ENCODE data around the gene CPNE7. TPM values are rescaled to one million over a fixed set of nuclear protein-coding genes. Genes with fewer than 3 reads are reported as not detected.
A peak's percentile ranks its signal among the peaks of the same experiment; 100 is the strongest.
"Not testable (repeated sequence)": the region's sequence is repeated elsewhere in the genome, so short reads cannot be mapped to it uniquely, and the experiment has no call there.

The CPNE7 gene
- total RNA-seq, 2 experiments from 2014 or later: 5.1 to 5.7 TPM

DNA sequence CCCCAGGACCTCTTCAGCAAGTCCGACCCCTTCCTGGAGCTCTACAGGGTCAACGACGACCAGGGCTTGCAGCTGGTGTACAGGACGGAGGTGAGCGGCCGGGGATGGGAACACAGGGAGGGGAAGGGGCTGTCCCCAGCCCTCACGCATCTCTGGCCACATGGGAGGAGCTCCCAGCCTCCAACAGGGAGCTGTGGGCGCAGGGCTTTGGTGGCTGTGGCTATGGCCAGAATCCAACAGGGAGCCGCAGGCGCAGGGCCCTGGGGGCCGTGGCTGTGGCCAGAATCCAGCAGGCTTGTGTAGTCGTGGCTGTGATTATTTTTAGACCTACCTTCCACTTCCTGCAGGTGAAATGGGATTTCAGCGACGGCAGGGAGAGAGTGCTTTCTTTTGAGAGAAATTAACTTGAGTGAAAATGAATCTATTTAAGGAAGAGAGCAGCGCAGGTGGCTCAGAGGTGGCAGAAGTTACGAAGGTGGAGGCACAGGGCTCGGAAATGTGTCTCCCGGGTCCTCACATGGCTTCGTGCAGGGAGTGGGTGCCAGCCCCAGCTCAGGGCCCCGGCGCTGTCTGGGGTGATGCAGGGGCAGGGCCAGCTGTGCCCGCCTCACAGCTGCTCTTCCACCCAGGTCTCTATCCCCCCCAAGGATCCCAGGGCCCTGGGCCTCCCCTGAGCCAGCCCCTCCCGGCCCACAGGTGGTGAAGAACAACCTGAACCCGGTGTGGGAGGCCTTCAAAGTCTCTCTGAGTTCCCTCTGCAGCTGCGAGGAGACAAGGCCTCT is 9.4 kb downstream of the CPNE7 start:
- no peaks in the 10 kb centered on the region for H3K36me3 Mint-ChIP-seq (ENCODE audit: low read depth)
- CTCF ChIA-PET: no interaction called here
- no peak overlapping the region for H3K27ac Mint-ChIP-seq
- H3K4me3 Mint-ChIP-seq: no peak overlapping the region
- POLR2A ChIA-PET: no interaction called here
- H3K9me3 Mint-ChIP-seq: no peaks in the 10 kb centered on the region
- no peaks in the 10 kb centered on the region for H3K27me3 Mint-ChIP-seq
- H3K4me1 Mint-ChIP-seq: no peaks in the 10 kb centered on the region
- no peak for DNase-seq

DNA sequence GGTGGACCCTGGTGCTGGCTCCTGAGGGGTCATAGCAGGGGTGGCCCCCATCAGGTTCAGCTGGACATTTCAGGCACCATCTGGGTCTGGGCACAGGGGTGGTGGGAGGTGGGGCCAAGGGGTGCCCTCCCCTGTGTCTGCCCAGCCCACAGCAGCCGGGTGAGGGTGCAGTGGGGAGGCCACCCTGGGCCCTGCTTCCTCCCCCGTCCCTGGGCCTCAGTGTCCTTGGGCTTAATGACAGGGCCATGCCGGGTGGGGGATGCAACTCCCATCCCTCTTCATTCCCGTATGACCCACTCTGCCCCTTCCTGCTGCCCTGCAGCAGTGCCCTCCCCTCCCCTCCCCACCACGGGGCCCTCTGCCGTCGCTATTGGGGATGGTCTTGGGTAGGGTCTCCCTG is 10.7 kb downstream of the CPNE7 start:
- Mint-ChIP-seq H3K9me3 (no peaks in the 10 kb centered on the region), H3K27me3 (no peaks in the 10 kb centered on the region), H3K4me1 (no peaks in the 10 kb centered on the region), H3K36me3 (ENCODE audit: low read depth) (no peaks in the 10 kb centered on the region), H3K4me3 (no peak overlapping the region), H3K27ac (no peak overlapping the region)
- ChIA-PET CTCF (no interaction called here), POLR2A (no interaction called here)
- DNase-seq: no peak

DNA sequence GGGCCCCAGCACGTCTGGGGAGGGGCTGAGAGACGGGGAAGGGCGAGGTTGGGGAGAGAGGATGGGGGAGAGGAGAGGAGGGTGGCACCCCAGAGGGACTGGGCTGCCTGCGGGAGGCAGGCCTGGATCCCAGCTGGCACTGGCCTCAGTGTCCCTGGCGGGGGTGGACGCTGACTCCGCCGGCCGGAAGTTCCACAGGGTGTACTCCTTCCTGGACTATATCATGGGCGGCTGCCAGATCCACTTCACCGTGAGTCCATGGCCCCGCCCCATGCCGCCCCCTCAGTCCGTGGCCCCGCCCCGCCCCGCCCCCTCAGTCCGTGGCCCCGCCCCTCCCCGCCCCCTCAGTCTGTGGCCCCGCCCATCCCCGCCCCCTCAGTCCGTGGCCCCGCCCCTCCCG is 11.3 kb downstream of the CPNE7 start:
- H3K36me3 Mint-ChIP-seq (ENCODE audit: low read depth): no peaks in the 10 kb centered on the region
- POLR2A ChIA-PET: no interaction called here
- H3K27ac Mint-ChIP-seq: peak overlapping the region; percentile 13
- no peaks in the 10 kb centered on the region for H3K4me1 Mint-ChIP-seq
- no peaks in the 10 kb centered on the region for H3K9me3 Mint-ChIP-seq
- H3K4me3 Mint-ChIP-seq: no peak overlapping the region
- H3K27me3 Mint-ChIP-seq: no peaks in the 10 kb centered on the region
- CTCF ChIA-PET: no interaction called here
- DNase-seq: no peak

DNA sequence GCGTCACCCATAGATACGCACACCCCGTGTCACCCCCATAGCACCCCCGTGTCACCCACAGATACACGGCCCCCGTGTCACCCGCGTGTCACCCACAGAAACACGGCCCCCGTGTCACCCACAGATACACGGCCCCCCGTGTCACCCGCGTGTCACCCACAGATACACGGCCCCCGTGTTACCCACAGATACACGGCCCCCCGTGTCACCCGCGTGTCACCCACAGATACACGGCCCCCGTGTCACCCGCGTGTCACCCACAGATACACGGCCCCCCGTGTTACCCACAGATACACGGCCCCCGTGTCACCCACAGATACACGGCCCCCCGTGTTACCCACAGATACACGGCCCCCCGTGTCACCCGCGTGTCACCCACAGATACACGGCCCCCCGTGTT is 12.1 kb downstream of the CPNE7 start:
- H3K4me1 Mint-ChIP-seq; H3K27me3 Mint-ChIP-seq; H3K36me3 Mint-ChIP-seq (ENCODE audit: low read depth); DNase-seq; CTCF ChIA-PET; POLR2A ChIA-PET; H3K4me3 Mint-ChIP-seq; H3K9me3 Mint-ChIP-seq; H3K27ac Mint-ChIP-seq: not testable (repeated sequence)

DNA sequence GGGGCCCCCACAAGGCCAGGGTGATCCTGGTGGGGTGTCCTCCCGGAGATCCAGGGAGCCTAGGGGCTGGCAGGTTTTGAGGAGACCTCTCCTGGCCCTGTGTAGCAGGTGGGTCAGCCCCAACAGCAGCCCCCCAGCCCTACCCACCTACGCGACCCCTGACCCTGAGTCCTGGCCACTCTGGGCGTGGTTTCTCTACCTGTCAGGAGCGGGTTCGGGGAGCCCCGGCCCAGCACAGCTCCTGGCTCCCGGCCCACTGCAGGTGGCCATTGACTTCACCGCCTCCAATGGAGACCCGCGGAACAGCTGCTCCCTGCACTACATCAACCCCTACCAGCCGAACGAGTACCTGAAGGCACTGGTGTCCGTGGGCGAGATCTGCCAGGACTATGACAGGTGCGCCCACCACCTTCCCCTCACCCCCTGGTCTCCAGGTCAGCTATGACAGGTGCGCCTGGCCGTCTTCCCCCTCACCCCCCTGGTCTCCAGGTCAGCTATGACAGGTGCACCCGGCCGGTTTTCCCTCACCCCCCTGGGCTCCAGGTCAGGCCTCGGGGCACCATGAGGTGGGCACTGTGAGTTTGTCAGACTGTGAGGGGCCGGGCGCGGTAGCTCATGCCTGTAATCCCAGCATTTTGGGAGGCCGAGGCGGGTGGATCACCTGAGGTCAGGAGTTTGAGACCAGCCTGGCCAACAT is 13.0 kb downstream of the CPNE7 start:
- Mint-ChIP-seq H3K27ac (no peak overlapping the region), H3K27me3 (no peaks in the 10 kb centered on the region), H3K36me3 (ENCODE audit: low read depth) (no peaks in the 10 kb centered on the region), H3K4me3 (no peak overlapping the region), H3K4me1 (peaks cover 4% of the 10 kb centered on the region), H3K9me3 (no peaks in the 10 kb centered on the region)
- ChIA-PET CTCF (no interaction called here), POLR2A (no interaction called here)
- no peak for DNase-seq

DNA sequence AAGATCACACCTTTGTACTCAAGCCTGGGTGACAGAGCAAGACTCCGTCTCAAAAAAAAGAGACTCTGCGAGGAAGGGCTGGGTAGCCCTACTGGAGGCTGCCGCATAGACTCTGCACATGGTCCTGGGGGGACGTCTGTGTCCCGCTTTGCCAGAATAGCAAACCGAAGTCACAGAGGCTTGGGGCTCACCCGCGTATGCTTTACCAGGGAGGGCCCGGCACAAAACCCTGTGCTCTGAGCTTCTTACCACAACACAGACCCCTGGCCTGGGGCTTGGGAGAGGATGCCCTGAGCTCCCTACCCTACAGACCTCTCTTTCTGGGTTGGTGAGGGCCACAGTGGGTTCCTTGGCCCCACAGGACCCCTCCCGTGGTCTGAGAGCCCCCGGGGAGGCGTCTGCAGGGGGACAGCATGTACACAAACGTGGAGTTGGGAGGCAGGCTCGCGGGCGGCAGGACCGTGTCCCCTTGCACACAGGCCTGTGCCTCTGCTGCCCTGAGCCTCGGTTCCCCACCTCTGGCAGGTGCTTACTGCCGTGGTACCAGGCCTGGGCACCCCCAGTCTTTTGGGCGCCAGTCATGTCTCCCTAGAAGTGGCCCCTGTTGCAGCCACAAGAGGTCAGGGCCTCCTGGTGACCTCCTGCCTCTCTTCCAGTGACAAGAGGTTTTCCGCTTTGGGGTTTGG is 13.8 kb downstream of the CPNE7 start:
- H3K4me3 Mint-ChIP-seq: no peak overlapping the region
- POLR2A ChIA-PET: no interaction called here
- no peaks in the 10 kb centered on the region for H3K27me3 Mint-ChIP-seq
- no peak overlapping the region for H3K27ac Mint-ChIP-seq
- H3K36me3 Mint-ChIP-seq (ENCODE audit: low read depth): no peaks in the 10 kb centered on the region
- CTCF ChIA-PET: interaction anchor here (1.3 kb wide), 1 partner anchor 11 kb away, joined by 3 read pairs; no protein-coding TSS in a partner anchor
- no peaks in the 10 kb centered on the region for H3K9me3 Mint-ChIP-seq
- H3K4me1 Mint-ChIP-seq: peaks cover 12% of the 10 kb centered on the region
- DNase-seq: no peak

DNA sequence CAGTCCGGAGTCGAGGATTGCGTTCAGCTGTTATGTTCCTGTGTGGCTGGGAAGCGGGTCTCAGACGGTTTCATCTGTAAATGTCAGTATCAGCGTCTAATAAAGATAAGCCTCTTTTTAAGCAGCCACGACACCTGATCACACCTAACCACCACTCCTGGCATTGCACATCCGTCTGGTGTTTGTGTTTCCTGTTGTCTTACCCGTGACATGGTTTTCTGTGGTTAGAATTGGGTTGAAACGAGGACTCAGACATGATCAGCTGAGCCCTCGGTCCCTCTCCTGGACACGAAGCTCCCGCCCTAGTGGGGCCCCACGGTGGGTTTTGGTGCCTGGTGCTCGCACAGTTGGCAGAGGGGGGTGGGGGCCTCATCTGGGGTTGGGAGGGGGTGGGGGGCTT is 18.3 kb downstream of the CPNE7 start:
- H3K9me3 Mint-ChIP-seq: no peaks in the 10 kb centered on the region
- ChIA-PET CTCF (no interaction called here), POLR2A (no interaction called here)
- H3K27me3 Mint-ChIP-seq: no peaks in the 10 kb centered on the region
- DNase-seq: peak; percentile 73
- H3K36me3 Mint-ChIP-seq (ENCODE audit: low read depth): no peaks in the 10 kb centered on the region
- peak overlapping the region; percentile 85 for H3K27ac Mint-ChIP-seq
- H3K4me3 Mint-ChIP-seq: peak overlapping the region; percentile 31
- H3K4me1 Mint-ChIP-seq: peaks cover 18% of the 10 kb centered on the region

DNA sequence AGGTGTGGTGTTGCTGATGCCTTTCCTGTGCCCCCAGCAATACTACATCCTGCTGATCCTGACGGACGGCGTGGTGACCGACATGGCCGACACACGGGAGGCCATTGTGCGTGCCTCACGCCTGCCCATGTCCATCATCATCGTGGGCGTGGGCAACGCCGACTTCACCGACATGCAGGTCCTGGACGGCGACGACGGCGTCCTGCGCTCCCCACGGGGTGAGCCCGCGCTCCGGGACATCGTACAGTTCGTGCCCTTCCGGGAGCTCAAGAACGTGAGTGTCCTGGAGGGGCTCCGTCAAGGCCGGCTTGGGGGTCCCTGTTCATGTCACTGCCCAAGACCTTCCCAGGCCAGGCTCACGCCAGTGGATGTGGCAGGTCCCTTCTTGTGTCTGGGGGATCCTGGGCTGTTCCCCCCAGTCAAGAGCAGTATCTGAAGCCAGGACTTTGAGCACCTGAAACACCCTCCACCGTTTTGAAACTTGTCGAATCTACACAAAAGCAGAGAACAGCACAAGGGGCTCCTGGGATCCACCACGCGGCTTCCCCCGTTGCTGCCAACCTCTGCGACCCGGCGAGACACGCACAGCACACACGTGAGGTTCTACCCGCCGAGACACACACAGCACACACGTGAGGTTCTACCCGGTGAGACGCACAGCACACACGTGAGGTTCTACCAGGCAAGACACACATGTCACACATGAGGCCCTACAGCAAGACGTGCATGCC is 19.9 kb downstream of the CPNE7 start:
- Mint-ChIP-seq H3K27ac (no peak overlapping the region), H3K9me3 (no peaks in the 10 kb centered on the region), H3K4me3 (no peak overlapping the region), H3K4me1 (peaks cover 21% of the 10 kb centered on the region), H3K27me3 (no peaks in the 10 kb centered on the region), H3K36me3 (ENCODE audit: low read depth) (no peaks in the 10 kb centered on the region)
- ChIA-PET POLR2A (no interaction called here), CTCF (no interaction called here)
- DNase-seq: no peak

DNA sequence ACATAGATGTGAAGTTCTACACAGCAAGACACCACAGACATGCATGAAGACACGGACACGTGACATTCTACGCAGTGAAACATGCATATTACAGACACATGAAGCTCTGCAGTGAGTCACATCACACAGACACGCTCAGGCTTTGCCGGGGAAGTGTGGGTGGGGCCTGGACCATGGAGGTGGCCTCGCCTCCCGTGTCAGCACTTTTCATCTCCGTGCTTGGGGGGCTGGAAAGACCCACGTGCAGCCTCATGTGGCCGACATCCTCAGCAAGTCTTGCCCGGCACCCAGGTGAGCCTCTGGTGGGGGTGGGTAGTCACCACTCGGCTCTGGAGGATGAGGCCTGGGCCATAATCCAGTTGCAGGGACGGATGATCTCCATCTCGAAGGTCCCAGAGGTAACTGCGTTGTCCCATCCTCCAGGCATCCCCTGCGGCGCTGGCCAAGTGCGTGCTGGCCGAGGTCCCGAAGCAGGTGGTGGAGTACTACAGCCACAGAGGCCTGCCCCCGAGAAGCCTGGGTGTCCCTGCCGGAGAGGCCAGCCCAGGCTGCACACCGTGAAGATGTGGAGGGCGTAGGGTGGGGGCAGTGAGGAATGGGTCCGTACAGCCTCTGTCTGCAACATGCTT is 20.6 kb downstream of the CPNE7 start:
- ChIA-PET POLR2A (no interaction called here), CTCF (interaction anchor here (0.6 kb wide), 1 partner anchor 42 kb away, joined by 3 read pairs; no protein-coding TSS in a partner anchor)
- no peak overlapping the region for H3K4me3 Mint-ChIP-seq
- no peaks in the 10 kb centered on the region for H3K9me3 Mint-ChIP-seq
- H3K36me3 Mint-ChIP-seq (ENCODE audit: low read depth): no peaks in the 10 kb centered on the region
- peaks cover 21% of the 10 kb centered on the region for H3K4me1 Mint-ChIP-seq
- DNase-seq: no peak
- no peaks in the 10 kb centered on the region for H3K27me3 Mint-ChIP-seq
- no peak overlapping the region for H3K27ac Mint-ChIP-seq

DNA sequence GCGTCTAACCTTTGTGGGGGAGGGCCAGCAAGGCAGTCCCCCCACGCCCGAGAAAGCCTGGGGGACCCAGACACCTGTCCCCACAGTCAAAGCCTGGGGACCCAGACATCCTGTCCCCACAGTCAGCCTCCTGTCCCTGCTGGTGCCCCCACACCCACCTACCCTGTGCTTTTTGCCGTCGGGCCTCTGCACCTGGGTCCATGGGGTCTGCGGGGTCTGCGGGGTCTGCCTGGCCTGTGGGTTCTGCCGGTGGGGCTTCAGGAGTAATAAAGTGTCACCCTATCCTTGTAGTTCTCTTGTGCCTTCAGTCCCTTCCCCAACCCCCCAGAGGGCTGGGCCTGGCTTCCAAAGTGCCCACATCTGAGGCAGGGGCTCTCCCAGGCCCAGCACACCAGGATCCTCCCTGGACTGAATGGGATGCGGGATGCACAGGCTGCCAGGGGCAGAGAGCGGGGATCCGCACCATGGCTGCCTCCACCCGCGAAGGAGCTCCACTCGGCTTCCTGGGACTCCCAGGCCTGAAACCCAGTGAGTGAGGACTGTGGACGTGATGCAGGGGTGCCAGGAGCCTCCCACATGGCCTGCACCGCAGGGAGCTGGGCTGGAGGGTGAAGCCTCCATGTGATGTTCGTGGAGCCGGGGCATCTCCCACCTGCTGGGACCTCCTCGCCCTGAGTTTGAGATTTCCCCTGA is 21.5 kb downstream of the CPNE7 start:
- H3K27me3 Mint-ChIP-seq: no peaks in the 10 kb centered on the region
- no peaks in the 10 kb centered on the region for H3K9me3 Mint-ChIP-seq
- ChIA-PET CTCF (interaction anchor here (0.6 kb wide), 2 partner anchors 42 to 71 kb away, joined by 3 to 5 read pairs; no protein-coding TSS in a partner anchor), POLR2A (no interaction called here)
- H3K4me1 Mint-ChIP-seq: peaks cover 22% of the 10 kb centered on the region
- no peak overlapping the region for H3K4me3 Mint-ChIP-seq
- no peaks in the 10 kb centered on the region for H3K36me3 Mint-ChIP-seq (ENCODE audit: low read depth)
- DNase-seq: no peak
- peak overlapping the region; percentile 13 for H3K27ac Mint-ChIP-seq

DNA sequence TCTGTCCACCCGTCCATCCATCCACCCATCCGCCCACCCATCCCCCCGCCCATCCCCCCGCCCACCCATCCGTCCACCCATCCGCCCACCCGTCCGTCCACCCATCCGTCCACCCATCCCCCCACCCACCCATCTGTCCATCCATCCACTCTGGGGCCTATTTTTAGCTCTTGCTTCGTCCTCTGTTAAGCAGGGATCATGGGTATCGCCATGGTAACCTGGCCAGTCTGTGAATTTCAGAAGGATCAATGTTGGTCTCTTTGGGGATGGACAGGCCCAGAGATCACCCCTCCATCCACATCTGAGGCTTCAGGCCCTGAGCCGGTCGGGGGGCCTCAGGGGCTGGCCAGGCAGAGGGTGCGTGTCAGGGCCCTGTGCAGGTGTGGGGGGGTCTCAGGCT is 22.6 kb downstream of the CPNE7 start:
- no peak overlapping the region for H3K4me3 Mint-ChIP-seq
- H3K4me1 Mint-ChIP-seq: peaks cover 31% of the 10 kb centered on the region
- CTCF ChIA-PET: no interaction called here
- no peaks in the 10 kb centered on the region for H3K36me3 Mint-ChIP-seq (ENCODE audit: low read depth)
- H3K9me3 Mint-ChIP-seq: no peaks in the 10 kb centered on the region
- DNase-seq: peak; percentile 27
- H3K27ac Mint-ChIP-seq: peak overlapping the region; percentile 73
- POLR2A ChIA-PET: no interaction called here
- H3K27me3 Mint-ChIP-seq: peaks cover 2% of the 10 kb centered on the region

DNA sequence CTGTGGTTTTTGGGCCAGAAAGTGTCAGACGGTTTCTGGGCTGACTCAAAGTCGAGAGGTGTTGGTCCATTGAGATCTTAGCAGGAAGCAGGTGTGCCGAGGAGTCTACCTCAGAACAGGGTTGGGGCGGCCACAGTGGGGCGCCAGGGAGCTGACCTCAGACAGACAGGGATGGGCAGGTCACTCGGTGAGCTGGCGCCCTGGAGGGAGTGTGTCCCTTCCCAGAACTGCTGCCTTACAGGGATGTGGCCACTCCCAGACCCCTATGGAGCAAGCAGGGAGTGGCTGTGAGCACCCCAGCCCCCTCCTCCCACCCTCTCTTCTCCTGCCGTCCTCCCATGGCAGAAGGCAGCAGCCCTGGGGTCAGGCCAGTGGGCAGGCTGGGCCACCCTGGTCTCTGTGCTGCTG is 23.9 kb downstream of the CPNE7 start:
- H3K36me3 Mint-ChIP-seq (ENCODE audit: low read depth): no peaks in the 10 kb centered on the region
- peaks cover 20% of the 10 kb centered on the region for H3K4me1 Mint-ChIP-seq
- POLR2A ChIA-PET: no interaction called here
- H3K27ac Mint-ChIP-seq: no peak overlapping the region
- H3K4me3 Mint-ChIP-seq: no peak overlapping the region
- H3K27me3 Mint-ChIP-seq: peaks cover 2% of the 10 kb centered on the region
- CTCF ChIA-PET: interaction anchor here (0.8 to 1.0 kb wide), 2 partner anchors 10 to 16 kb away, joined by 3 to 4 read pairs; no protein-coding TSS in a partner anchor
- peak; percentile 34 for DNase-seq
- no peaks in the 10 kb centered on the region for H3K9me3 Mint-ChIP-seq

Measured in activated CD4-positive, alpha-beta T cell treated with anti-CD3 and anti-CD28 coated beads, Interleukin-2, amount 10 ng/mL, durations not matched to agents 7 days and 5 days (primary cell).